SK-N-SH treated with all-trans-retinoic acid at 6 μM for 48 hours (cell line): ENCODE results near the gene NEUROD6.

ENCODE experiments used
- ARNTL ChIP-seq: fragments of 450-650 bp; formaldehyde crosslinking; IDR thresholded peaks from 2 replicates; pipeline ENCODE4 v1.5.0; 2020; ENCODE audit warnings: low read depth, mild to moderate bottlenecking, moderate library complexity, borderline replicate concordance
- CREB5 ChIP-seq: fragments of 250-450 bp; sonication (Bioruptor Pico); IDR thresholded peaks from 2 replicates; pipeline ENCODE4 v1.5.1; 2020; ENCODE audit warnings: low read depth, mild to moderate bottlenecking, moderate library complexity
- ESRRG ChIP-seq: fragments of 250-450 bp; sonication (Bioruptor Pico); IDR thresholded peaks from 2 replicates; pipeline ENCODE4 v1.6.1; 2021; ENCODE audit warnings: mild to moderate bottlenecking
- GLIS3 ChIP-seq: fragments of 250-450 bp; sonication (Bioruptor Pico); IDR thresholded peaks from 2 replicates; pipeline ENCODE4 v1.5.0; 2020; ENCODE audit warnings: mild to moderate bottlenecking, moderate library complexity
- OSR1 ChIP-seq: fragments of 250-450 bp; sonication (Bioruptor Pico); IDR thresholded peaks from 2 replicates; pipeline ENCODE4 v1.8.0; 2022; ENCODE audit warnings: moderate library complexity, mild to moderate bottlenecking, inconsistent platforms
- POU6F1 ChIP-seq: fragments of 250-450 bp; sonication (Bioruptor Pico); IDR thresholded peaks from 2 replicates; pipeline ENCODE4 v1.8.0; 2021; ENCODE audit warnings: low read depth, mild to moderate bottlenecking, moderate library complexity, borderline replicate concordance
- PPARA ChIP-seq: fragments of 250-450 bp; sonication (Bioruptor Pico); IDR thresholded peaks from 2 replicates; pipeline ENCODE4 v1.5.0; 2020; ENCODE audit warnings: mild to moderate bottlenecking, borderline replicate concordance
- TCF4 ChIP-seq: fragments of 250-450 bp; sonication (Bioruptor Pico); IDR thresholded peaks from 2 replicates; pipeline ENCODE4 v1.8.0; 2021; ENCODE audit warnings: mild to moderate bottlenecking, moderate library complexity, borderline replicate concordance
- ZC3H10 ChIP-seq: fragments of 250-450 bp; sonication (Bioruptor Pico); IDR thresholded peaks from 2 replicates; pipeline ENCODE4 v1.5.1; 2021; ENCODE audit warnings: mild to moderate bottlenecking, moderate library complexity
- ZFP3 ChIP-seq: fragments of 250-450 bp; sonication (Bioruptor Pico); IDR thresholded peaks from 2 replicates; pipeline ENCODE4 v1.5.0; 2020; ENCODE audit warnings: mild to moderate bottlenecking, moderate library complexity
- ZFP30 ChIP-seq: fragments of 450-650 bp; formaldehyde crosslinking; IDR thresholded peaks from 2 replicates; pipeline ENCODE4 v1.5.0; 2022; ENCODE audit warnings: mild to moderate bottlenecking, moderate library complexity
- ZNF70 ChIP-seq: fragments of 450-650 bp; formaldehyde crosslinking; IDR thresholded peaks from 2 replicates; pipeline ENCODE4 v1.5.0; 2020; ENCODE audit warnings: mild to moderate bottlenecking, moderate library complexity
- TF ChIP-seq, protein P1 (sequence below): fragments of 250-450 bp; sonication (Bioruptor Pico); IDR thresholded peaks from 2 replicates; pipeline ENCODE4 v1.8.0; 2020; ENCODE audit warnings: mild to moderate bottlenecking, moderate library complexity, borderline replicate concordance
- TF ChIP-seq, protein P2 (sequence below): fragments of 250-450 bp; sonication (Bioruptor Pico); IDR thresholded peaks from 2 replicates; pipeline ENCODE4 v1.5.0; 2020; ENCODE audit warnings: mild to moderate bottlenecking, moderate library complexity

DNA sequence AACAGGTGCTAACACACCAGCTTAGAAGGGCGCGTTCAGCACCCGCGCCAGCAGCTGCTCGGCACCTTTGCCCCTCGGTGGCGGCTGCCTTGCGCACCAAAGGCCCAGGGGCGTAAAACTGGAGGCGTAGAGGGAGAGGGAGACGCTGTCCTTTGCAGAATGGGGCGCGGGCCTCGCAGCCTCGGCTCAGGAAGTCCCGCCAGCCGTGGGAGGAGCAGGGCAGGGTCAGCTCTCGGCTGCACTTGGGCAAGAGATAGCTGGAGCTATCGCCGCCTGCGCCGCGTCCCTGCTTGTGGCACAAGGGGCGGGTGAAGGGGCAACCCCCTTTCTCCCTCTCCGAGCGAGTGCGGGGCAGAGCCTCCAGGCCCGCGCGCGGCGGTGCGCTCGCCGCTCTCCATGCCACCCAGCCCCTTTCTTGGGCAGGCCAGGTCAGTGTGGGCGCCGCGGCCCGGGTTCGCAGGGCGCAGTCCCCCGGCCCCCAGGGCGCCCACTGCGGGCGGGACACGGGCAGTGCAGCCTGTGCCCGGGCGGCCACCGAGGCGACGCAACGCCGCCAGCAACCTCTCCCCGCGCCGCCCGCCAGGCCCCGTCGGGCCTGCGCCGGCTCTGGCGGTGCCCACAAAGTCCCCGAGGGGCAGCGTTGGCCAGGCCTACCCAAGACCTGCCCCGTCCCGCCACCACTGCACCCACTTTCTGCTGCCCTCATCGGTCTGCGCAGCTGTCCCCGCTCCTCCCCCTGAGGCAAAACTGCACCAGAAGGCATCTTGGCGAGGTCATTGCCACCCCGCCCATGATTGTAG lies 4.1 kb downstream of the NEUROD6 start:
- TF ChIP-seq ARNTL (no peak), OSR1 (CRISPR knock-in tag) (no peak), ESRRG (no peak), TCF4 (CRISPR knock-in tag) (no peak), GLIS3 (CRISPR knock-in tag) (no peak), ZNF70 (no peak), ZFP30 (CRISPR knock-in tag) (no peak), PPARA (no peak), ZC3H10 (CRISPR knock-in tag) (no peak), ZFP3 (CRISPR knock-in tag) (no peak), CREB5 (no peak), POU6F1 (CRISPR knock-in tag) (no peak)
- TF ChIP-seq, protein P1, sequence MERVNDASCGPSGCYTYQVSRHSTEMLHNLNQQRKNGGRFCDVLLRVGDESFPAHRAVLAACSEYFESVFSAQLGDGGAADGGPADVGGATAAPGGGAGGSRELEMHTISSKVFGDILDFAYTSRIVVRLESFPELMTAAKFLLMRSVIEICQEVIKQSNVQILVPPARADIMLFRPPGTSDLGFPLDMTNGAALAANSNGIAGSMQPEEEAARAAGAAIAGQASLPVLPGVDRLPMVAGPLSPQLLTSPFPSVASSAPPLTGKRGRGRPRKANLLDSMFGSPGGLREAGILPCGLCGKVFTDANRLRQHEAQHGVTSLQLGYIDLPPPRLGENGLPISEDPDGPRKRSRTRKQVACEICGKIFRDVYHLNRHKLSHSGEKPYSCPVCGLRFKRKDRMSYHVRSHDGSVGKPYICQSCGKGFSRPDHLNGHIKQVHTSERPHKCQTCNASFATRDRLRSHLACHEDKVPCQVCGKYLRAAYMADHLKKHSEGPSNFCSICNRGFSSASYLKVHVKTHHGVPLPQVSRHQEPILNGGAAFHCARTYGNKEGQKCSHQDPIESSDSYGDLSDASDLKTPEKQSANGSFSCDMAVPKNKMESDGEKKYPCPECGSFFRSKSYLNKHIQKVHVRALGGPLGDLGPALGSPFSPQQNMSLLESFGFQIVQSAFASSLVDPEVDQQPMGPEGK (CRISPR knock-in tag), result no peak
- TF ChIP-seq, protein P2, sequence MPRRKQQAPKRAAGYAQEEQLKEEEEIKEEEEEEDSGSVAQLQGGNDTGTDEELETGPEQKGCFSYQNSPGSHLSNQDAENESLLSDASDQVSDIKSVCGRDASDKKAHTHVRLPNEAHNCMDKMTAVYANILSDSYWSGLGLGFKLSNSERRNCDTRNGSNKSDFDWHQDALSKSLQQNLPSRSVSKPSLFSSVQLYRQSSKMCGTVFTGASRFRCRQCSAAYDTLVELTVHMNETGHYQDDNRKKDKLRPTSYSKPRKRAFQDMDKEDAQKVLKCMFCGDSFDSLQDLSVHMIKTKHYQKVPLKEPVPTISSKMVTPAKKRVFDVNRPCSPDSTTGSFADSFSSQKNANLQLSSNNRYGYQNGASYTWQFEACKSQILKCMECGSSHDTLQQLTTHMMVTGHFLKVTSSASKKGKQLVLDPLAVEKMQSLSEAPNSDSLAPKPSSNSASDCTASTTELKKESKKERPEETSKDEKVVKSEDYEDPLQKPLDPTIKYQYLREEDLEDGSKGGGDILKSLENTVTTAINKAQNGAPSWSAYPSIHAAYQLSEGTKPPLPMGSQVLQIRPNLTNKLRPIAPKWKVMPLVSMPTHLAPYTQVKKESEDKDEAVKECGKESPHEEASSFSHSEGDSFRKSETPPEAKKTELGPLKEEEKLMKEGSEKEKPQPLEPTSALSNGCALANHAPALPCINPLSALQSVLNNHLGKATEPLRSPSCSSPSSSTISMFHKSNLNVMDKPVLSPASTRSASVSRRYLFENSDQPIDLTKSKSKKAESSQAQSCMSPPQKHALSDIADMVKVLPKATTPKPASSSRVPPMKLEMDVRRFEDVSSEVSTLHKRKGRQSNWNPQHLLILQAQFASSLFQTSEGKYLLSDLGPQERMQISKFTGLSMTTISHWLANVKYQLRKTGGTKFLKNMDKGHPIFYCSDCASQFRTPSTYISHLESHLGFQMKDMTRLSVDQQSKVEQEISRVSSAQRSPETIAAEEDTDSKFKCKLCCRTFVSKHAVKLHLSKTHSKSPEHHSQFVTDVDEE (CRISPR knock-in tag), result no peak
